ENCODE measurements around the gene GALR1.
"Not testable (repeated sequence)": the region's sequence is repeated elsewhere in the genome, so short reads cannot be mapped to it uniquely, and the experiment has no call there.

The GALR1 gene

GRCh38 chr18:77250926-77251729, 1.5 kb downstream of the GALR1 start:
- DNase-seq: no peak

GRCh38 chr18:77251730-77252050, 2.0 kb downstream of the GALR1 start:
- DNase-seq: no peak

GRCh38 chr18:77254711-77255405, 5.2 kb downstream of the GALR1 start:
- no peak for DNase-seq

GRCh38 chr18:77255426-77256105, 5.9 kb downstream of the GALR1 start:
- DNase-seq: no peak

- DNase-seq: no peak
Observed at GRCh38 chr18:77262643-77263465, 13.2 kb downstream of the GALR1 start.

GRCh38 chr18:77263466-77263763, 13.8 kb downstream of the GALR1 start:
- no peak for DNase-seq

GRCh38 chr18:77267969-77268368, 18.3 kb downstream of the GALR1 start:
- DNase-seq: no peak

GRCh38 chr18:77268456-77268855, 18.8 kb downstream of the GALR1 start:
- no peak for DNase-seq

- DNase-seq: no peak
Observed at GRCh38 chr18:77271576-77272481, 22.2 kb downstream of the GALR1 start.

- not testable (repeated sequence) for DNase-seq
Observed at GRCh38 chr18:77290841-77291240, 41.2 kb downstream of the GALR1 start.

GRCh38 chr18:77298172-77298571, 48.5 kb downstream of the GALR1 start:
- DNase-seq: no peak

GRCh38 chr18:77299706-77300105, 50.1 kb downstream of the GALR1 start:
- no peak for DNase-seq

- DNase-seq: no peak
Observed at GRCh38 chr18:77300579-77300978, 50.9 kb downstream of the GALR1 start.

GRCh38 chr18:77304268-77304667, 54.6 kb downstream of the GALR1 start:
- no peak for DNase-seq

GRCh38 chr18:77305676-77306075, 56.0 kb downstream of the GALR1 start:
- no peak for DNase-seq

GRCh38 chr18:77308216-77308615, 58.6 kb downstream of the GALR1 start:
- no peak for DNase-seq

GRCh38 chr18:77314511-77314910, 64.9 kb downstream of the GALR1 start:
- no peak for DNase-seq

- no peak for DNase-seq
Observed at GRCh38 chr18:77314952-77315351, 65.3 kb downstream of the GALR1 start.

- no peak for DNase-seq
Observed at GRCh38 chr18:77316008-77316407, 66.4 kb downstream of the GALR1 start.

- no peak for DNase-seq
Observed at GRCh38 chr18:77316641-77317040, 67.0 kb downstream of the GALR1 start.

- DNase-seq: no peak
Observed at GRCh38 chr18:77320971-77321559, 71.4 kb downstream of the GALR1 start.

Data from activated T-cell treated with anti-CD3 and anti-CD28 coated beads for 4 hours (primary cell).